ENCODE data around the gene SERPINB4.
"Not testable (repeated sequence)": the region's sequence is repeated elsewhere in the genome, so short reads cannot be mapped to it uniquely, and the experiment has no call there.

Gene SERPINB4

DNA sequence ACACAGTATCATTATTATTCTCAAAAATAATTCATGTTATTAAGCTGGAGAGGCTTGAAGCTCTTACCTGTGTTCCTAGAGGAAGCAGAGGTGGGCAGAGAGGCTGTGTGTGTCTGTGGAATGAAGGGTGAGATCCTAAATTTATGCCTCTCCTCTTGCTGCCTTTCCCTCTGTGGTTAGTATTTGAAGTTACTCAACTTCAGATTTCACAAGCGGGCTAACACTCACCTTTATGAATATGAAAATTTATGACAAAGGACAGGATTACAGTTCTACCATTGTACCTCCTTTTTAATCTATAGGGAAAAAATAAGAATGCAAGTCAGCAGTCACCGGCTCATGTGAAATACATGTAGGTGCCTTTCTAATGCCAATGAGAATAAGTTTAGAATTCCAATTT is at the start of gene SERPINB4:
SERPINB4 (minus strand) TSS at position 115 of the 400 bp plus-strand sequence. CDS start 679 bp downstream, outside the sequence.
- DNase-seq (ENCODE audit: low read depth in 1 of 2, low spot score in 1 of 2); in situ Hi-C loops (cut with HindIII; ENCODE audit: low pct_unique_long_range_greater_than_20kb, low sequenced_read_pairs): not testable (repeated sequence)

DNA sequence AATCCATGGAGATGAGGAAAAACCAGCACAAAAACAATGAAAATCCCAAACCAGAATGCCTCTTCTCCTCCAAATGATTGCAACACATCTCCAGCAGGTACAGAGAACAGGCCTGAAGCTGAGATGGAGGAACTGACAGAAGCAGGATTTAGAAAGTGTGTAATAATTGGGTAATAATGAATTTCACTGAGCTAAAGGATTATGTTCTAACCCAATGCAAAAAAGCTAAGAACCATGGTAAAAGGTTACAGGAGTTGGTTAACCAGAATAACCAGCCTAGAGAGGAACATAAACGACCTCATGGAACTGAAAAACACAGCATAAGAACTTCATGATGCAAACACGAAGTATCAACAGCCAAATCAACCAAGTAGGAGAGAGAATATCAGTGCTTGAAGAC is 45.0 kb upstream of the SERPINB4 start:
- no peak for DNase-seq (ENCODE audit: low read depth in 1 of 2, low spot score in 1 of 2)
- in situ Hi-C loops (cut with HindIII; ENCODE audit: low pct_unique_long_range_greater_than_20kb, low sequenced_read_pairs) = no loop called here
- TF ChIP-seq JUND (IDR thresholded peaks at IDR 0.05; ENCODE audit: low read depth) = no peak

DNA sequence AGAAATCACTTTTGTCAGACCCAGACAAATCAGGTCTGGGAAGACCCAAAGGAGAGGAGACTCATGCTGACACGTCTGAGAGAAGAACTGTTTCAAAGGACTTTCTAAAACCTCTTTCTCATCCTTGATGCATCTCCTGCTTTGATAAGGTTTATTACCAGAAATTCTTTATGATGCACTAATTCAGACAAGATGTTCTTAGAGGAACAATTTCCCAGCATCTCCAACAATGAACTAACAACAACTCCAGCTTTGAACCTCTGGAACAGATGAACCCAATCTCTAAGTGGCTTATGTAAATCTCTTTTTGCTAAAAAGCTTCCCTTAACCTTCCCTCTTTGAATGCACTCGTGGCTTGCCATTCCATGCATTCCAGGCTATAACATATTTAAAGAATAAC is 42.8 kb upstream of the SERPINB4 start:
- in situ Hi-C loops (cut with HindIII; ENCODE audit: low pct_unique_long_range_greater_than_20kb, low sequenced_read_pairs) = no loop called here
- no peak for DNase-seq (ENCODE audit: low read depth in 1 of 2, low spot score in 1 of 2)
- no peak for TF ChIP-seq JUND (IDR thresholded peaks at IDR 0.05; ENCODE audit: low read depth)

DNA sequence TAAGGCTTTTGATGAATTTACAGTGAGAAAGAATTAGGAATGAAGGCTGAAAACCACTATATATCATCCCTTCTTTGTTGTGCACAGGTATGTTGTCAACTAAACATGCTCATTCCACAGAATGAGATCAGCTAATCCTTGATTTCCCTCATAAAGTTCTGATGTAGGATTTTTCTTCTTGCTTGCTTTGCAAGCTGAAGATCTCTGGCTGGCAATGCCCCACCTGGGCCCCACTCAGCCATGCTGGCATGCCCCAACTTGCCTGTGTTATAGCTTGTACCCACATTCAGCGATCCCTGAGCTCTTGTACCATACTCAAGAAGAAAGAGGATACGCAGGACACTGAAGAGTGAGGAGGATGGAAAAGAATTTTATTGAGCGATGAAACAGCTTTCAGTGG is 40.7 kb upstream of the SERPINB4 start:
- in situ Hi-C loops (cut with HindIII; ENCODE audit: low pct_unique_long_range_greater_than_20kb, low sequenced_read_pairs) = no loop called here
- DNase-seq (ENCODE audit: low read depth in 1 of 2, low spot score in 1 of 2) = no peak
- no peak for TF ChIP-seq JUND (IDR thresholded peaks at IDR 0.05; ENCODE audit: low read depth)

DNA sequence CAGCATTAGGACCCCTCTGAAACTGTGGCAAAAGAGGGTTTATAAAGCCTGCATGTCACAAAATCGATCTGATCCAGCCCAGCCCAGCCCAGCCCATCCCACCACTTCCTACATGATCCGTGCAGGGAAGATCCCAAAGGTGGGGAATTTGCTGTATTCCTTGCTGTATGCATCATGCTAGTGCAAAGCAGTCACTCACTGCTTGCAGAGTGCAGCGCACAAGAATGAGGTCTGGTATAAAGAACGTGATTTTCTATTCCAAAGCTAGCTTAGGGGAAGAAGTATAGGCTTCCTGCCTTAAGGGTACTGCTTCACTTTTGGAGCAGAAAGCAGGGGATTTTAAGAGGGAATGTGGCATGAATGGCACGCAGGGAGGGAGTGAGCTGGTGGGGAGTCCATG is 39.8 kb upstream of the SERPINB4 start:
- TF ChIP-seq JUND (IDR thresholded peaks at IDR 0.05; ENCODE audit: low read depth) = no peak
- in situ Hi-C loops (cut with HindIII; ENCODE audit: low pct_unique_long_range_greater_than_20kb, low sequenced_read_pairs) = no loop called here
- DNase-seq (ENCODE audit: low read depth in 1 of 2, low spot score in 1 of 2) = no peak

DNA sequence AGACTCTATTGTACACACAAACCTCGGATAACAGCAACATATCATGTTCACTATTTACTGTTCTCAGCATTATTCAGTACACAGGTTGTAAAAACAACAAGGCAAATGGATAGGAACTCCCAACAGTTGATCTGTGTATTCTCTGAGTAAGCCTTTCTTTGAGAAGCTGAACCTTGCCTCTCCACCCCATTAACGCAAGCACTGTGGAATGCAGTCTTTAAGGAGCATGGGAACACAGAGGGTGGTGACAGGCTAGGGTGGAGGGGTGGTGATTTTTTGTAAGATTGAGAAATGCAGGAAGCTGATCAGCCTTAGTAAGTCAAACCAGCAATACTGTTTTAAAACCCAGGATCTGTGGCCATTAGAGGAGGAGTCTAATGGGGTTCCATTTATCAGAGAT is 39.1 kb upstream of the SERPINB4 start:
- no peak for DNase-seq (ENCODE audit: low read depth in 1 of 2, low spot score in 1 of 2)
- TF ChIP-seq JUND (IDR thresholded peaks at IDR 0.05; ENCODE audit: low read depth) = no peak
- in situ Hi-C loops (cut with HindIII; ENCODE audit: low pct_unique_long_range_greater_than_20kb, low sequenced_read_pairs) = no loop called here

DNA sequence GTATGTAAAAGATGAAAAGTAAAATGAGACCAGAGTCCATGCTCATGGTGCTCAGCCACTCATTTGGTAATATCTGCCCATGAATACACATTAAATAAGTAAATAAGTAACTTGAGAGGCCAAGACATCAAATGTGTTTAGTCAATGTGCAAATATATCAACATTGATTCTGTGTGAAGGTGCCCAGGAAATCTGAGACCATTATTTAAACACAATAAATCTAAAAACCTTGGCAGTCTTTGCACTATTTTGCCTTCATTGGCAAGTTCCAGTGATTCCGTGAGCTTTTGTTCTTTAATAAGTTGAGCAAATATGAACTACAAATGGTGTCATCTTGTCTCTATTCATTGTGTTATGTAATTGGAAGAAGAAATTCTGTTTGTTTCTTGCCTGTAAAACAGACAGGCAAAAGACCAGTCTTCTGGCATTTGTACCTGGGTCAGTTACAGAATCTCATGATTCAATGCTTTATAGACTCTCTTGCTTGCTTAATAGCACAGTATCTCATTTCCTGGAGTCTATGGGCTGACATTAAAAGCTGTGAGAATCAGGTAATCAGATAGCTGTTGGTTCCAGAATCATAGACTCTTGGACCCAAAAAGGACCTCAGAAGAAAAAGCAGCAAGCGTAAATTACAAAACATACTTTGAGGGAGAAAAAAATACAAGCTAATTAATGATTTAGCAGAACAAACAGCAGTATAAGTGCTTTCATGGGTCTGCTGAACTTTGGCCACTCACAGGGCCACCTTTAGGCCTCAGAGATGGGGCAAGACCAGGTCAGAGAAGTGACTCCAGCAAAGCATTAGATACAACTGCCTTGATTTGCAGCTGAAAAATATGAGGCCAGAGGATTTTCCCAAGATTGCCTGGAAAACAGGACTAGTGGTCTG is 37.6 kb upstream of the SERPINB4 start:
- DNase-seq (ENCODE audit: low read depth in 1 of 2, low spot score in 1 of 2) = no peak

DNA sequence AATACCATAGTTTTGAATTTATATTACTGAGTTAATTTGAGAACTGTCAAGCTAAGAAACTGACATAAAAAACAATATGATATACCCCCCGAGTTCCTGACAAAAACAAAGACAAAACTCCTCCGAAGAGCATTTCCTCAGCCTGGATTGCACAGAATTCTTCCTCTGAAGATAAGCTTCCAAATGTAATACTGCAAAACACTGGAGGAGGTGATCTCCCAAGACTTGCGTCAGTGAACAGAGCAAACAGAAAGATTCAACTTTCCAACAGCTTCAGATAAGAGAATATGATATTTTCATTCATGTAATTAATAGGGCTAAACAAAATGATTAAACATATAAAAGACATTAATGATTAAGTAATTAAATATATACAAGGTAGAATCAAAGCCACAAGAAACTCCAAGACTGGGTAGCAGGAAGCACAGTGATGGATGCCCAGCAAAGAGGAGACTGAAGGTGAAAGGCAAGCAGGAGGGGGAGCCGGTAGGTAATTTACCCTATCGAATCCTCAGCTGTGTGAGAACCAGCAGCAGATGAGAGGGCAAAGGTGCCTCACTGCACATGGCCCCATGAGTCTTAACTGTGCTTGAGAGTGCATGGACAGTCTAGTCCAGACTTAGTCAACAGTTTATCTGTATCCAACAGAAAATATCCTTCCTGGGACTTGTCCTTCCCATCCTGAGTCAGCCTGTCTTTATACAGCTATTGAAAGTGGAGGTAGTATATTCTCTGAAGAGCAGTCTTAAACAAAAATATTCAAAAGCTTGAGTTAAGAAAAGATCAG is 36.0 kb upstream of the SERPINB4 start:
- DNase-seq (ENCODE audit: low read depth in 1 of 2, low spot score in 1 of 2) = no peak
- no peak for TF ChIP-seq JUND (IDR thresholded peaks at IDR 0.05; ENCODE audit: low read depth)
- in situ Hi-C loops (cut with HindIII; ENCODE audit: low pct_unique_long_range_greater_than_20kb, low sequenced_read_pairs) = no loop called here

More for the DNA sequence above, 37.6 kb upstream of the SERPINB4 start:
- no peak for TF ChIP-seq JUND (IDR thresholded peaks at IDR 0.05; ENCODE audit: low read depth)
- in situ Hi-C loops (cut with HindIII; ENCODE audit: low pct_unique_long_range_greater_than_20kb, low sequenced_read_pairs) = no loop called here

DNA sequence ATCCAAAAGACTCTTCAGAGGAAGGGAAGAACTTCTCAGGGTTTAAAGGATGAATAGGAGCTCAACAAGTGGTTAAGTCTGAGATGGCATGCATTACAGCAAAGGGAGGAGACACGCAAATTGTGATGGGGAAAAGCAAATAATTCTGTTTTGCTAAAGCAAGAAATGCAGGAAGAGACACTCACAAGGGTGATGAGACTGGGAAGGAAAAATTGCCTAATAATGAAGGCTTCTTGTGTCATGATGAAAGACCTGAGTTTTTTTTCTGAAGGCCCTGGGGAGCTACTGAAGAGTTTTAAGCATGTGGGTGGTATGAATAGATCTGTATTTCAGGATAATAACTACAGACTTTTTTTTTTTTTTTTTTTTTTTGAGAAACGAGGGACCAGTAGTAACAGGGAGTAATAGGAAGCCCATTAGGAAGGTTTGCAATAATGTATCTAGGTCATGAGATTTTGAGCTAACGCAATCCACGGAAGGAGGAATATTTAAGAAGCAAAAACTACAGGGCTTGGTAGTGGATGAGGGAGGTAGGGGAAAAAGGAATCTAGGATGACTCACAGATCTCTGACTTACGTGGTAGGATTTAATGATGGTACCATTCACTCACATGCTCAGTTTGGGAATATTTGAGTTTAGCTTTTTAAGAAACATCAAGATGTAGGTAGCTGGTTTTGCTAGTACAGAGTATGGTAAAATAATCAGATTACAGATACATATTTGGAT is 33.6 kb upstream of the SERPINB4 start:
- DNase-seq (ENCODE audit: low read depth in 1 of 2, low spot score in 1 of 2) = no peak
- in situ Hi-C loops (cut with HindIII; ENCODE audit: low pct_unique_long_range_greater_than_20kb, low sequenced_read_pairs) = no loop called here

DNA sequence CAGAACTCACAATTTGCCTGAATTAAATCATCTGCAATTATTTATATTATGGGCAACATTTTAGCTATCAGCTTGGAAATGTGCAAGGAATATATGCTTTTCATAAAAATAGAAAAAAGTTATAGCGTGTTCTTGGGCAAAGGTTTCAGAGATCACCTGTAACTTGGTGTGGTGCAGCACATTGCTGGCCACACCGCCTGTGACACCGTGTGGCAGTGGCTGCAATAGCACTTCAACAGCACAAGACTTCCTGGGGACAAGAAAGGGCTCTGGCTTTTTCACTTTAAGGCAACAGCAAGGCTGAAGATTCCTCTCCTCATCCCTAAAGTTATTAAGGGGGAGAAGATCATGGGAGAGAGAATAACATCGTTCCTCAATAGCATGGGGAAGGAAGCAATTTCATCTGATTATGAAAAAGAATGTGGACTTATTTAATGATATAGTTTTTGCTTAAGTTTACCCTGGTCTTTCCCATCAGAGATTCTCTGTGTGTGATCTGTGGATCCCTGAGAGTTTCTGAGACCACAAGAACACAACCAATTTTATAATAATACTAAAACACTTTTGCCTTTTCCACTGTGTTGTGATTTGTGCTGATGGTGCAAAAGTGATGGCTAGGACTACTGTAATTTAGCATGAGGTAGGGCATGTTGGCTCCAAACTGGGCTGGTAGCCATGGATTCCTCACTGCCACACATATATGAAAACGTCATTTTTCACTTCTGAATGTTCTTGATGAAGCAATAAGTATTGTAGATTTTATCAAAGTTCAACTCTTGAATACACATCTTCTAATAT is 32.7 kb upstream of the SERPINB4 start:
- peak; percentile 4 to 32 for DNase-seq (ENCODE audit: low read depth in 1 of 2, low spot score in 1 of 2)
- TF ChIP-seq JUND (IDR thresholded peaks at IDR 0.05; ENCODE audit: low read depth) = no peak
- in situ Hi-C loops (cut with HindIII; ENCODE audit: low pct_unique_long_range_greater_than_20kb, low sequenced_read_pairs) = no loop called here

More for the DNA sequence above, 33.6 kb upstream of the SERPINB4 start:
- TF ChIP-seq JUND (IDR thresholded peaks at IDR 0.05; ENCODE audit: low read depth) = no peak

DNA sequence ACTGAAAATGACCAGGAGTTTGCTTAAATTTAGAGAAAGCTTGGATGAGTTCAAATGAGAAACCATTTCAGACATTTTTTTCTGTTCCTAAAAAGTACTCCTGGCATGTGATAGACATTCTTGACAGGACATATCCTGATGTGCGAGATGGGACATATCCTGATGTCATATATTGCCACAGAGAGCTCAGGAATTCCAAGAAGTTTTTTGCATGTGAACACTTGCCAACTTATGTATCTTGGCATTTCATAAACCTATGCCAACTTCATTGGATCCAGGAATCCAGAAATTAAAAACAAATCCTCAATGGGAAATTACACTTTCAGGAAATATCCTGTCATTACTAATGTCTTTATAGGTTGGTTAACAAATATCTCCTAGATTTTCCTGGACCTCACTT is 20.5 kb upstream of the SERPINB4 start:
- in situ Hi-C loops (cut with HindIII; ENCODE audit: low pct_unique_long_range_greater_than_20kb, low sequenced_read_pairs) = no loop called here
- TF ChIP-seq JUND (IDR thresholded peaks at IDR 0.05; ENCODE audit: low read depth) = no peak
- no peak for DNase-seq (ENCODE audit: low read depth in 1 of 2, low spot score in 1 of 2)

DNA sequence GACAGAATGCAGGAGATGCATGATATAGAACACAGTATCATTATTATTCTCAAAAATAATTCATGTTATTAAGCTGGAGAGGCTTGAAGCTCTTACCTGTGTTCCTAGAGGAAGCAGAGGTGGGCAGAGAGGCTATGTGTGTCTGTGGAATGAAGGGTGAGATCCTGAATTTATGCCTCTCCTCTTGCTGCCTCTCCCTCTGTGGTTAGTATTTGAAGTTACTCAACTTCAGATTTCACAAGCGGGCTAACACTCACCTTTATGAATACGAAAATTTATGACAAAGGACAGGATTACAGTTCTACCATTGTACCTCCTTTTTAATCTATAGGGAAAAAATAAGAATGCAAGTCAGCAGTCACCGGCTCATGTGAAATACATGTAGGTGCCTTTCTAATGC is 17.7 kb upstream of the SERPINB4 start, which contains the start of gene SERPINB3:
SERPINB3 (minus strand) TSS at position 144 of the 400 bp plus-strand sequence. CDS start 677 bp downstream, outside the sequence.
- in situ Hi-C loops (cut with HindIII; ENCODE audit: low pct_unique_long_range_greater_than_20kb, low sequenced_read_pairs); DNase-seq (ENCODE audit: low read depth in 1 of 2, low spot score in 1 of 2): not testable (repeated sequence)

DNA sequence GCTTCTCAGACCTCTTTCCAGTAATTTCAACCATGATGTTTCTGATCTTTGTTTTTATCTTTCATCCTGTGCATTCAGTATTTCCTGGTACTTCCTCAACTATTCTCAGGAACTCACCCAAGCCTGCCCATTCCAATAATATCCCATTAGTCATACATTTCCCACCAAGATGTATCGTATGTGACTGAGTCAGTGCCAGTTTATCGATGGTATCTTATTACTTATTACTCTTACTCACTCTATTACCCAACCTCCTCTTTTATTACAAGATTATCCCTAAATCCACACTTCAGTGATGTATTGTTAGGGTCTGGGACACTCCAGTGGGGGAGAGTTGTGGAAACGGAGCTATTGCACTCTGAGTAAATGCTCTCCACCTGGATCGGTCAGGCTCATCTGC is 14.9 kb upstream of the SERPINB4 start:
- in situ Hi-C loops (cut with HindIII; ENCODE audit: low pct_unique_long_range_greater_than_20kb, low sequenced_read_pairs); DNase-seq (ENCODE audit: low read depth in 1 of 2, low spot score in 1 of 2): not testable (repeated sequence)

DNA sequence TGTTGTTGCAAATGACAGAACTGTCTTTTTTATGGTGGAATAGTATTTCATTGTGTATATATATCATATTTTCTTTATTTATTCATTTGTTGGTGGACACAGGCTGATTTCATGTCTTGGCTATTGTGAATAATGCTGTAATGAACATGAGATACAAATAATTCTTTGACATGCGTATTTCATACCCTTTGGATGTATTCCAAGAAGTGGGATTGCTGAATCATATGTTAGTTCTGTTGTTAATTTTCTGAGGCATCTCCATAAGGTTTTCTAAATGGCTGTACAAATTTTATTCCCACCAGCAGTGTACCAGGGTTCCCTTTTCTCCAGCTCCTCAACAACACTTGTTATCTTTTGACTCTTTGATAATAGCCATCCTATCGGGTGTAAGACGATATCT is 6.2 kb upstream of the SERPINB4 start:
- in situ Hi-C loops (cut with HindIII; ENCODE audit: low pct_unique_long_range_greater_than_20kb, low sequenced_read_pairs); DNase-seq (ENCODE audit: low read depth in 1 of 2, low spot score in 1 of 2): not testable (repeated sequence)
